GM11168 (cell line): ENCODE data around the gene HCFC1R1.
"Not testable (repeated sequence)": the region's sequence is repeated elsewhere in the genome, so short reads cannot be mapped to it uniquely, and the experiment has no call there.

Experiments used
- in situ Hi-C: fragments of 300-500 bp; cut with MboI; formaldehyde crosslinking; loops from one replicate; pipeline ENCODE4 v1.12.0; 2022; ENCODE audit warnings: low sequenced_read_pairs; ENCODE audit not compliant: unreplicated experiment

The HCFC1R1 gene, protein sequence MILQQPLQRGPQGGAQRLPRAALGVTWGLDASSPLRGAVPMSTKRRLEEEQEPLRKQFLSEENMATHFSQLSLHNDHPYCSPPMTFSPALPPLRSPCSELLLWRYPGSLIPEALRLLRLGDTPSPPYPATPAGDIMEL

DNA sequence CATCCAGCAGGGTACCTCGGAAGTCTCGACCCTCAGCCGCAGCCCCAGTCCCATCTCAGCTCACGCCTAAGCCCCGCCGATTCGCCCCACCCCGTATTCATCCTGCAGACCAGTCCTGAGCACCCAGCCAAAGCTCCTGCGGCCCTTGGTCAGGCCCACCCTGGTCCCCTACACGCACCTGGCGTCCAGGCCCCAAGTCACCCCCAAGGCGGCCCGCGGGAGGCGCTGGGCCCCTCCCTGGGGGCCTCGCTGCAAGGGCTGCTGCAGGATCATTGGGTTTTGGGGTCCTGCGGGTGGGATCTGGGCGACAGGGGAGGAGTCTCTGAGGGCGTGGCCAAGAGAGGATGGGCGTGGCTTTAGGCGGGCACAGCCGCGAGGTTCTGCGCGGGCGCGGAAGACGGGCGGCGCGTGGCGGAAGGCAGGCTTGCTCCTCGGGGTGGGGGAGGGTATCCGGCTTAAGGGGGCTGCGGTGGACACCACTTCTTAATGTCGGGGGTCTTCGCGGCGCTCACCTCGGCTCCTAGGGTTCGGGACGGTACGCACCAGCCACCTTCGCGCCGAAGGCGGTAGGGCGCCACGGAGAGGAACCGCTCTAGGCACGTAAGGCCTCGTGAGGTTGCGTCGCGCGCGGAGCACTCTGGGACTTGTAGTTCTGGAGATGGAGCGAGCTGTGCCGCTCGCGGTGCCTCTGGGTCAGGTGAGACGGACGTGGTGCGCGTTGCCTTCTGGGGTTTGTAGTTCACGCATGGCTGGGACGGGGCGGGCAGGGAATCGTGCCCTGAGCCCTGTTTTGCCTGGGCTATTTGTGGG, at the start of gene HCFC1R1, which contains the start of gene THOC6:
Gene HCFC1R1 (minus strand): TSS at position 274 of the 810 bp plus-strand sequence. CDS start 1 bp downstream, at position 273.
Gene THOC6 (plus strand): TSS at position 367 of the 810 bp plus-strand sequence. CDS start 292 bp downstream, at position 659.
- in situ Hi-C loops: no loop called here

DNA sequence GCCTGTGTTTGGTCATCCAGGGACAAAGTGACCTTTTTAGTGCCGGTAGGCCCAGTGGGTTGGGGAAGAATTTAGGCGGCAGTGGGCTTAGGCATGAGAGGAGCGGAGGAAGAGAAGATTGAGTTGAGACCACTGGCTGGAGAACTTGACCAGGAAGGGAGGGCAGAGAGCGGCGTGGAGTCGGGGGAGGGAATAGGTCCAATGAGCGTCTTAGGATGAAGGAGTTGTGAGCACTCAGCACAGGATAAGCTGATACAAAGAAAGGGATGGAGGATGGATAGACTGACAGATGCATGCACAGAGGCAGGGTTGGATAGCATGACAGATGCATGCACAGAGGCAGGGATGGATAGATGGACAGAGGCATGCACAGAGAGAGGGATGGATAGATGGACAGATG, 49.7 kb upstream of the HCFC1R1 start:
- in situ Hi-C loops: no loop called here

DNA sequence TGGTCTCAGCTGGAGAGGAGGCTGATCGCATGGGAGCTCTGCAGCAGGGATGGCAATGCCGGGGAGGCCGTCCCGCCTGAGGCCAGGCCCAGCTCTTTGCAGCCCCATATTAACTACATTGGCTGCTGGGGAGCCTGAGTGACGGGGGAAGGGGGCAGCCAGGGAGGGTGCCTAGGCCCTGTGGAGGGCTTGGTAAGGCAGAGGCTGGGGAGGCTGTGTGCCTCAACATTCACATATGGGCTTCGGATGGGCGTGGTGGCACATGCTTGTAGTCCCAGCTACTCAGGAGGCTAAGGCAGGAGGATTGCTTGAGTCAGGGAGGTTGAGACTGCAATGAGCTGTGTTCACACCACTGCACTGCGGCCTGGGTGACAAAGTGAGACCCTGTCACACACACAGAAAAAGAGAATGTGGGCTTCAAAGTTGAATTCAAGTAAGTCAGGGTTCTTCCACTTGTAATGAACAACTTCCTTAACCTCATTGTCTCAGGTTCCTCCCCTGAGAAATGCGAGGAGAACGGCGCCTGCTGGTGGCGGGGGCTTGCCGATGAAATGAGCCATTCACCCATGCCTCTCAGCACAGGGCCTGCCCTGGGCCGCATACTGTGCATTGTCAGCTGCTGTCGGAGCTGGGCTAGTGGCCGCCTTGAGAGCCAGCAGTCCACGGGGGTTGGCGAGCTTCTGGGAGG, 49.0 kb upstream of the HCFC1R1 start:
- in situ Hi-C loops: not testable (repeated sequence)

DNA sequence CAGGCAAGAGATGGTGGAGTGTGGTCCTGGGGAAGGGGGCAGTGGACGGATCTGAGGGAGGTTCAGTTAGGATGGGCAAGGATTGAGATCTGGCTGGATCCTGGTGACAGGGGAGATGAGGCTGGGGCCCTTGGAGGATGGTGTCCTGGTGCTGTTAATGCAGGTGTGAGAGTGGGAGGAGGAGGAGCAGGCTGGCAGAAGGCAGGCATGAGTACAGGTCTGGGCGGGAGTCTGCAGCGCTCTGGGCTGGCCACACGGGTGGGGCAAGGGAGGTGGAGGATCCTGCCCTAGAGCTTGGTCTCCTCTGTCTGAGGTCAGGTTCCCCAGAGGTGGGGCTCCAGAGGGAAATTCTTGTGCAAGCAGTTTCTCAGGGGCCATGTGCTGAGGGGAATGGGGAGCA, 48.4 kb upstream of the HCFC1R1 start:
- in situ Hi-C loops: not testable (repeated sequence)

DNA sequence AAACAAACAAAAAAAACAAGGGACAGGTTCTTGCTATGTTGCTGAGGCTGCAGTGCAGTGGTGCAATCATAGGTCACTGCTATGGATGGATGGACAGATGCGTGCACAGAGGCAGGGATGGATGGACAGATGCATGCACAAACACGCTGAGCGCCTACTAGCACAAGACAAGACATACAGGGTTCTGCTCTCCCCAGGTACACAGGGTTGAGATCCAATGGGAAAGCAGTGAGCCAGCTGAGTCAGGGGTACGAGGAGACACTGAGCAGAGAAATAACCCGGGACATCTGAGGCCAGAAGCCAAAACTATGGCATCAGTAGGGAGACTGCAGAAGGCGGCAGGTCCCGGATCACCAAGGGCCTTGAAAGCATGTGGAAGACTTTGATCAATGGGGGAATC, 47.9 kb upstream of the HCFC1R1 start:
- in situ Hi-C loops: no loop called here

DNA sequence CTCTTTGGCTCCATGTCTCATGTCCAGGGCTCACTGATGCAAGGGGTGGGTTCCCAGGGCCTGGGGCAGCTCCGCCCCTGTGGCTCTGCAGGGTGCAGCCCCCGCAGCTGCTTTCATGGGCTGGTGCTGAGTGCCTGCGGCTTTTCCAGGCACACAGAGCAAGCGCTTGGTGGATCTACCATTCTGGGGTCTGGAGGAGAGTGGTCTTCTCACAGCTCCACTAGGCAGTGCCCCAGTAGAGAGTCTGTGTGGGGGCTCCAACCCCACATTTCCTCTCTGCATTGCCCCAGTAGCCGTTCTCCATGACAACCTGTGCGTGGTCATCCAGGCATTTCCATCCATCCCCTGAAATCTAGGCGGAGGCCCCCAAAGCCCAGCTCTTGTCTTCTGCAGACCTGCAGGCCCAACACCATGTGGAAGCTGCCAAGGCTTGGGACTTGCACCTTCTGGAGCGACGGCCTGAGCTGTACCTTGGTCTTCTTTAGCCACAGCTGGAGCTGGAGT, 46.9 kb upstream of the HCFC1R1 start:
- in situ Hi-C loops: no loop called here

DNA sequence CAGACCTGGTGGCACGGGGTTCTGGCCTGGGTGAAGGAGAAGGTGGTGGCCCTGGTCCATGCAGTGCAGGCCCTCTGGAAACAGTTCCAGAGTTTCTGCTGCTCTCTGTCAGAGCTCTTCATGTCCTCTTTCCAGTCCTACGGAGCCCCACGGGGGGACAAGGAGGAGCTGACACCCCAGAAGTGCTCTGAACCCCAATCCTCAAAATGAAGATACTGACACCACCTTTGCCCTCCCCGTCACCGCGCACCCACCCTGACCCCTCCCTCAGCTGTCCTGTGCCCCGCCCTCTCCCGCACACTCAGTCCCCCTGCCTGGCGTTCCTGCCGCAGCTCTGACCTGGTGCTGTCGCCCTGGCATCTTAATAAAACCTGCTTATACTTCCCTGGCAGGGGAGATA, 45.4 kb upstream of the HCFC1R1 start:
- in situ Hi-C loops: not testable (repeated sequence)

DNA sequence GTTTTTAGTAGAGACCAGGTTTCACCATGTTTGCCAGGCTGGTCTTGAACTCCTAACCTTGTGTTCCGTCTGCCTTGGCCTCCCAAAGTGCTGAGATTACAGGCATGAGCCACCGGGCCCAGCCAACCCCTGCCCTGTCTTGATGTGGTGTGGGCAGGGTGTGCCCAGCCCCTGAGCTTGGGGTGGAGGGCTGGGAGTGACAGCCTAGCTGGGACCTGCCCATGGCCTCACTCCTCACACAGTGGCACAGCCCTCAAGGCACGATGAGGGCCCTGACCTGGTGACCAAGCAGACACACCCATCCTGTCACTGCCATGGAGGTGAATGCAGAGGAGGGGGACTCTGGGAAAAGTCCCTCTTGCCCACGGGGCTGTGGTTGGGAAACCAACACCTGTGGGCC, 44.7 kb upstream of the HCFC1R1 start:
- in situ Hi-C loops: no loop called here

DNA sequence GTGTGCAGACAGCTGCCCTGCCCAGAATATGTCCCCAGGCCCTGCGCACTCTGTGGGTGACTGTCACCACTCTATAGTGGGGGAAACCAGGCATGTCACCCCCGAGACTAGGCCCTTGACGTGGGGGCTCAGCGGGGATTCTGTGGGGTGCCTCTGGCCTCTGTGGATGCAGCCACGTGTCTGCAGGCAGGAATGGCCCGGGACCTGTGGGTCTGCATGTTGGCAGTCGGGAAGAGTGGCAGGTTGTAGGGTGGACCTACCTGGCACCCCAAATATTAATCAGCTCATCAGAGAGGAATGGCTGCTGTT, 42.7 kb upstream of the HCFC1R1 start:
- in situ Hi-C loops: no loop called here

DNA sequence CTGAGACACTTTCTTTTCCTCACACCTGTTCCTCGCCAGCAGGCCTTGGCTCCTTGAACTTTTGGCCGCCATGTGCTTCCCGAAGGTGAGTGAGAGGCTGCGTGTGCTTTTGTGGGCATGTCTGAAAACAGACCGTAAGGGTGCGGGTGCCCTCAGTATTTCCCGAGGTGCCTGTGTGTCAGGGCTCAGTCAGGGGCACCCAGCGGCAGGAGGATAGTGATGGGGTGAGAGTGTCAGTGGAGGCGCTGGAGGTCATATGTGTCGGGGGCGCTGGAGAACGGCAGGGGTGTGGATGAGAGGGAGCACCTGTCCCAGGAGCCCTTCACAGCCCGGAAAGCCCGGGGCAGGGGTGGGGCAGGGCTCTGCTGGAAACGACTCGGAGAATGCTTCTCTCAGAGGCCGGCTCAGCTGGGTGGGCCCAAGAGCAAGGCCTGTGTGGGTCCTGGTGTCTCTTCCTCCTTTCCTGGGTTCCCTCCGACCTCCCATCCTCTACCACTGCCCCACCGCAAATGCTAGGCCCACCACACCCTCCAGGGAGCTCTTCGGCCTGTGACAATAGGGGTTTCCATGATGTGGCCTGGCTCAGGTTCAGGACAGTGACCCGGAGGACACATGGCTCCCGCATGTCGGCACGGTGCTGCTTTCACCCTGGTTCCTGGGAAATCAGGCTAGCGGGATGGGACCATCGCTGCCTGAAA, 42.1 kb upstream of the HCFC1R1 start:
- in situ Hi-C loops: no loop called here

DNA sequence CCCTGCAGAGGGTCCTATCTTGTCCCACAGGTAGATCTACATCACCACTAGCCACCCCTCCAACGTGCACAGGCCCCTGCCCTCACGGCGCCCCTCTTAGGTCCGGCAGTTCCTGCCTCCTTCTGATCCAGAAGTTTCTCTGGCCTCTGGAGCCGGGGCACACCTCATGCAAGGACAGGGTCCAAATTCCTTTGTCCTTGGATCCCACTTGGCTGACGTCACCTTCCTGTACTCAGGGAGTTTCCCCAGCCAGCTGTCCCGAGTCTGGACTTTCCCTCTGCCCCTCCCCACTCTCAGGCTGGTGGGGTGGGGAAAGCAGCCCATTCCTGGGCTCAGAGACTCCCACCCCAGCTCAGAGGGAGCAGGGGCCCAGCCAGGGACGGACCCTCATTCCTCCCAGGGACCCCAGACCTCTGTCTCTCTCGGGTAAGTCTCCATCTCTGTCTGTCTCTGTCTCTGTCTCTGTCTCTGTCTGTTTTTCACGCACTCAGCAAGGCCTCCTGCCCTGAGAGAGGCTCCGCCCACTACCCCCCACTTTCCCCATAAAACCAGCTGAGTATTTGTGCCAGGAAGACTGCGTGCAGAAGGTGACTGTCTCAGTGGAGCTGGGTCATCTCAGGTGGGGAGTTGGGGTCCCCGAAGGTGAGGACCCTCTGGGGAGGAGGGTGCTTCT, 41.5 kb upstream of the HCFC1R1 start, which contains the start of gene IL32:
Gene IL32 (plus strand): TSS at position 572 of the 673 bp plus-strand sequence. CDS start 172 bp downstream, outside the sequence.
- in situ Hi-C loops: no loop called here

DNA sequence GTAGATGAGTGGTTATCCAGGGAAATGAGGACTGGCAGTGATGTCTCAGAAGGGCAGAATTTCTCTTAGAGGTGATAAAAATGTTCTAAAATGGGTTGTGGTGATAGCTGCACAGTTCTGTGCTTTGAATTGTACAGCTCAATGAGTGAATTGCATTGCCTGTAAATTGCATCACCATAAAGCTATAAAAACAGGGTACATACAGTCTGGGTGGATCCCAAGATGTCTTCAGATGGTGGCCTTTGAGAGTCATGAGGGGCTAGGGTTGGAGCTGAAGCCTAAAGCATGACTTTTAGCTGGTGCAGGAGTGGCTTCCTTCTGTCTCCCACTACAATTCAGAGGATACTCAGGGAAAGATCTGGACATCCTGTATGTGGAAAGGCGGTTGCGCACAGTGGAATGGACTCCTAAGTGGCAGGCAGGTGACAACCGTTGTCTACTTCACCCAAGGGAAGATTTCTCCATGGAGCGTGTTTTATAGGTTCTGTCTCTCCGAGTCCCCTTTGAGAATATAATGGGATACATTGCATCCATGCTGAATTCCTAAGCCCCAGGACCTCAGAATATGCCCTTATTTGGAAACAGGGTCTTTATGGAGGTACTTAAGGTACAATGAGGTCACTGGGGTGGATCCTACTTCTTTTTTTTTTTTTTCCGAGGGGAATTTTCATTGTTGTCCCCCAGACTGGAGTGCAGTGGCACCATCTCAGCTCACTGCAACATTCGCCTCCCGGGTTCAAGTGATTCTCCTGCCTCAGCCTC, 40.1 kb upstream of the HCFC1R1 start:
- in situ Hi-C loops: loop anchor here (5.0 kb wide), 1 partner anchor 63 kb away; no protein-coding TSS in a partner anchor

DNA sequence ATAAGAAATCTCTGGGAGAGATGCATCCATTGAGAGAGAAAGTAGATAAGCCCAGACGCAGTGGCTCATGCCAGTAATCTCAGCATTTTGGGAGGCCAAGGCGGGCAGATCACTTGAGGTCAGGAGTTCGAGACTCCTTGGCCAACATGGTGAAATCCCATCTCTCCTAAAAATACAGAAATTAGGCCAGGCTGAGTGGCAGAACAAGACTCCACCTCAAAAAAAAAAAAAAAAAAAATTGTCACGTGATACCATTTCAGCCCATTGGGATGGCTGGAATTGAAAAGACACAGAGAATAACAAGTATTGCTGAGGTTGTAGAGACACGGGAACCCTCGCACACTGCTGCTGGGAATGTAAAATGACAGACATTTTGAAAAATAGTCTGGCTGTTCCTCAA, 38.8 kb upstream of the HCFC1R1 start:
- in situ Hi-C loops: loop anchor here (5.0 kb wide), 1 partner anchor 65 kb away; no protein-coding TSS in a partner anchor

DNA sequence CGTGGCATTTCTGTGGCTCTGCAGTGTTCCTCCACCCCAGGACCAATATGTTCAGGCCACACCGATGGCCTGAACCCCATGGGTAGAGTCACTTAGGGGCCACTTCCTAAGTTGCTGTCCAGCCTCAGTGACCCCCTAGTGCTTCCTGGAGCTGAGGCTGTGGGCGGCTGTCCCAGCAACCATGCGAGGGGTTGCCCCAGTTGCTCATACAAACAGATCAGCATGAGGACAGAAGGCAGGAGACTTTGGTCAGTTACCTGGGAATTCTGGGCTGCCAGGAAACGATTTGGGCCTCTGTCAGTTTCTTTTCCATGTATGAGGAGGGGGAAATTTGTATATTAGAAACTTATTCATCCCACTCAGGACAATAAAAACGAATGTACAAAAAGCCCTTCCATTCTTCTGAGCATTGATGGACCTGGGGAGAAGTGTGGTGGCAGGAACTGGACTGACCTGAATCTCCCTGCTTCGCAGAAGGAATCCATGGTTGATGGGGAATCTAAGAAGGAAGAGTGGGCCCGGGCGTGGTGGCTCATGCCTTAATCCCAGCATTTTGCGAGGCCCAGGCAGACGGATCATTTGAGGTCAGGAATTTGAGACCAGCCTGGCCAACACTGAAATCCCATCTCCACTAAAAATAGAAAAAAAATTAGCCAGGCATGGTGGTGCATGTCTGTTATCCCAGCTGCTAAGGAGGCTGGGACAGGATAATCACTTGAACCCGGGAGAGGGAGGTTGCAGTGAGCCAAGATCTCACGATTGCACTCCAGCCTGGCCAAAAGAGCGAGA, 36.8 kb upstream of the HCFC1R1 start:
- in situ Hi-C loops: loop anchor here (5.0 kb wide), 1 partner anchor 67 kb away; no protein-coding TSS in a partner anchor

DNA sequence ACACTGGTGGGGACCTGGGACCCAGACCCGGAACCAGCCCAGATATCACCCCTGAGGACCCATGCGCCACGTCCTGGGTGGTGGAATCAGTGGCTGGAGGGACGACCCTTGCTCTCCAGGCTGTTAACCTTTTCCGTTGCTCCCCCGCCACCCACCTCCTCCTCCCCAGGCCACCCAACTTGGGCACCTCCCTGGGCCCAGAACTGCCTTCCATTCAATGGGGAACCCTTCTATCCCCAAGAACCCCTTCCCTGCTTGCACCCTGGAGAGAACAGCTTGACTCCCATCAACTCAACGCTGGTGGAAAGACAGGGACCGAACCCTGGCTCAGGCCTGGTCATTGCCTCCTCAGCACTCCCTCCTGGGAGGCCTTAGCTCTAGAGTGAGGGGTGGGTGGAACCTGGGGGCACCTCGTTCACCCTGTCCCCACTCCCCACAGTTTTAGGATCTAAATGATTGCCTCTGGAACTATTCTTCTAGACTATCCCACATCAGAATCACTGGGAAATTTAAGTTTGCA, 36.0 kb upstream of the HCFC1R1 start:
- in situ Hi-C loops: loop anchor here (5.0 kb wide), 1 partner anchor 68 kb away; no protein-coding TSS in a partner anchor

DNA sequence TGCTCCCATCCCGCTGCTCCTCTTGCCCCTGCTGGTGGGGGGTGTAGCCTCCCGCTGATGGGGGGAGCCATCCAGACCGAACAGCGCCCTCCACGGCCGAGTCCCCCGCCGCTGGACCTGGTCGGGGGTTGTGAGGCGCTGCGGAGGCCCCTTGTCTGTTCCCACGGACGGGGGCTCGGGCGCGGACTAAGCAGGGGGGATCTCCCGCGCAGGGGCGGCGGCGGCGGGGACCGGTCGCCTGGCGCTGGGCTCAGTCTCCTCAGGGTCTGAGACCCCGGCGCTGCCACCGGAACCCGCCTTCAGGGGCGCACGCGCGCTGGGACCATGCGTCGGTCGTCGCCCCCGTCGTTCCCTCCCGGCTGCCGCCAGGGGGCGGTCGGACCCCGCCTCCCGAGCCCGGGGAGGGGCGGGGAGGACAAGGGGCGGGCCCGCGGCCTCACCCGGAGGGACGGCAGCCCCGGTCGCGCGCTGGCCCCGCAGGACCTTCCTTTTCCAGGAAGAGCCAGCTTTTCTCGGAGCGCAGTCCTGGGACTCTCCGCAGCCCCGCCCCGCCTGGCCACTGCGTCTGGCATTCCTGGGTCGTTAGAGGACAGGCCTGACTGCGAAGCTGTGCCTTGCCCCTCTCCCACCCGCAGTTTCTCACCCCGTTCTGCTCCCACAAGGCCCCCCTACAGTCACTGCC, 35.4 kb upstream of the HCFC1R1 start:
- in situ Hi-C loops: no loop called here
